ENCODE results near the gene DCC.

DNA sequence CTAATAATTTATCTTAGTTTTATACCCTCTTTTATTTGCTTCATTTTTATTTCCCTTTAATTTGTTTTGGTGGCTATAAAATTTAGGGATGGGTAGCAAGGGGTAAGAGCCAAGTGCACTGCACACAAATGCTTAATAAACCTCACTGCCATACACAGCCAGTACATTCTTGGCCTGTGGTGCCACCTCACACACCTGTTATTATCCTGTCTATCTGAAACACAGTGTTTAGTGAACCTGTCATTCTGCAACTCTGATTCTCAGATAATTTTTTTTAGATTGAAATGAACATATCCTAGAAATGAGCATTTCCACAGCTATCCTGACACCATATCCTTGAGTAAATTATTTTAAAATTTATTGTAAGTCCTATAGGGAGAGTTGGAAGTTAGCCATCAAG lies 807.5 kb downstream of the DCC start:
- TF ChIP-seq, protein P1, sequence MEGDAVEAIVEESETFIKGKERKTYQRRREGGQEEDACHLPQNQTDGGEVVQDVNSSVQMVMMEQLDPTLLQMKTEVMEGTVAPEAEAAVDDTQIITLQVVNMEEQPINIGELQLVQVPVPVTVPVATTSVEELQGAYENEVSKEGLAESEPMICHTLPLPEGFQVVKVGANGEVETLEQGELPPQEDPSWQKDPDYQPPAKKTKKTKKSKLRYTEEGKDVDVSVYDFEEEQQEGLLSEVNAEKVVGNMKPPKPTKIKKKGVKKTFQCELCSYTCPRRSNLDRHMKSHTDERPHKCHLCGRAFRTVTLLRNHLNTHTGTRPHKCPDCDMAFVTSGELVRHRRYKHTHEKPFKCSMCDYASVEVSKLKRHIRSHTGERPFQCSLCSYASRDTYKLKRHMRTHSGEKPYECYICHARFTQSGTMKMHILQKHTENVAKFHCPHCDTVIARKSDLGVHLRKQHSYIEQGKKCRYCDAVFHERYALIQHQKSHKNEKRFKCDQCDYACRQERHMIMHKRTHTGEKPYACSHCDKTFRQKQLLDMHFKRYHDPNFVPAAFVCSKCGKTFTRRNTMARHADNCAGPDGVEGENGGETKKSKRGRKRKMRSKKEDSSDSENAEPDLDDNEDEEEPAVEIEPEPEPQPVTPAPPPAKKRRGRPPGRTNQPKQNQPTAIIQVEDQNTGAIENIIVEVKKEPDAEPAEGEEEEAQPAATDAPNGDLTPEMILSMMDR (IDR thresholded peaks at IDR 0.05; ENCODE audit: low read depth, low read length, poor library complexity, severe bottlenecking) = no peak
- TF ChIP-seq EZH2phosphoT487 (IDR thresholded peaks at IDR 0.05; ENCODE audit: borderline replicate concordance, low read length) = no peak
